ENCODE results near the gene GRIK3. TPM values are rescaled to one million over a fixed set of nuclear protein-coding genes. Genes with fewer than 3 reads are reported as not detected.

Gene GRIK3
- polyA plus RNA-seq, 2 of the 4 experiments (the other 2 are of a cell fraction): not detected

- POLR2A ChIA-PET: no interaction called here
- Histone ChIP-seq H3K27ac (no peak overlapping the region), H3K4me3 (no peak overlapping the region), H3K9me3 (no peaks in the 10 kb centered on the region), H3K4me1 (no peaks in the 10 kb centered on the region), H3K4me2 (no peak overlapping the region)
- FAIRE-seq: no peak
- TF ChIP-seq ZC3H11A (IDR thresholded peaks at IDR 0.05) (no peak), POLR2AphosphoS2 (conservative IDR thresholded peaks at IDR 0.05; ENCODE audit: low read length) (no peak), TFCP2L1 (CRISPR knock-in tag; IDR thresholded peaks at IDR 0.05) (no peak), CBX2 (IDR thresholded peaks at IDR 0.05; ENCODE audit: borderline replicate concordance, low read depth) (no peak), E2F6 (IDR thresholded peaks at IDR 0.05; ENCODE audit: borderline replicate concordance, low read depth) (no peak), KDM5A (IDR thresholded peaks at IDR 0.05) (no peak), CHD4 (IDR thresholded peaks at IDR 0.05; ENCODE audit: borderline replicate concordance) (no peak), ZSCAN20 (CRISPR knock-in tag; IDR thresholded peaks at IDR 0.05) (no peak), NFE2L2 (conservative IDR thresholded peaks at IDR 0.05; ENCODE audit: low read length) (no peak), PBX3 (IDR thresholded peaks at IDR 0.05) (no peak), MYC (IDR thresholded peaks at IDR 0.05; ENCODE audit: borderline replicate concordance, low read length) (no peak), CBX8 (IDR thresholded peaks at IDR 0.05) (no peak)
- CTCF ChIA-PET: no interaction called here
- ATAC-seq: no peak
- 4% methylated on average over 5 of the region's 7 CpGs for WGBS (ENCODE audit: missing lambda C conversion rate)
- DNase-seq (ENCODE audit: low read depth in 1 of 2, low spot score in 1 of 2): no peak
These were observed 37.5 kb upstream of the GRIK3 start for GRCh38 chr1:37071829-37072228.

GRCh38 chr1:37070126-37070525, 35.8 kb upstream of the GRIK3 start:
- Histone ChIP-seq H3K4me3 (no peak overlapping the region), H3K27ac (no peak overlapping the region), H3K4me1 (no peaks in the 10 kb centered on the region), H3K9me3 (no peaks in the 10 kb centered on the region), H3K4me2 (no peak overlapping the region)
- DNase-seq (ENCODE audit: low read depth in 1 of 2, low spot score in 1 of 2) (no peak), FAIRE-seq (no peak), ATAC-seq (no peak)
- TF ChIP-seq EP300 (IDR thresholded peaks at IDR 0.05) (no peak), MAZ (IDR thresholded peaks at IDR 0.05; ENCODE audit: borderline replicate concordance, low read depth, low read length) (no peak), HOXB13 (CRISPR knock-in tag; IDR thresholded peaks at IDR 0.05; ENCODE audit: low read depth) (no peak), CHD2 (IDR thresholded peaks at IDR 0.05; ENCODE audit: low read length, partially characterized antibody) (no peak)
- ChIA-PET POLR2A (no interaction called here), CTCF (no interaction called here)
- WGBS (ENCODE audit: missing lambda C conversion rate): 25% methylated on average over 5 of the region's 5 CpGs

- ChIA-PET POLR2A (no interaction called here), CTCF (no interaction called here)
- Histone ChIP-seq H3K4me3 (no peak overlapping the region), H3K4me2 (no peak overlapping the region), H3K27ac (no peak overlapping the region), H3K4me1 (no peaks in the 10 kb centered on the region), H3K9me3 (no peaks in the 10 kb centered on the region)
- 31% methylated on average over 4 of the region's 4 CpGs for WGBS (ENCODE audit: missing lambda C conversion rate)
- ATAC-seq (no peak), DNase-seq (ENCODE audit: low read depth in 1 of 2, low spot score in 1 of 2) (no peak), FAIRE-seq (no peak)
- TF ChIP-seq ELK1 (IDR thresholded peaks at IDR 0.05; ENCODE audit: low read depth, low read length) (no peak), MAX (IDR thresholded peaks at IDR 0.05) (no peak), KDM1A (IDR thresholded peaks at IDR 0.05; ENCODE audit: low read depth) (no peak), ZC3H11A (IDR thresholded peaks at IDR 0.05) (no peak), POLR2A (IDR thresholded peaks at IDR 0.05; ENCODE audit: low read length) (no peak), E2F6 (IDR thresholded peaks at IDR 0.05; ENCODE audit: borderline replicate concordance, low read depth) (no peak), SREBF2 (IDR thresholded peaks at IDR 0.05) (no peak), EP300 (IDR thresholded peaks at IDR 0.05) (no peak), ZSCAN20 (CRISPR knock-in tag; IDR thresholded peaks at IDR 0.05) (no peak), CEBPB (IDR thresholded peaks at IDR 0.05) (no peak), TP53 (CRISPR knock-in tag; IDR thresholded peaks at IDR 0.05) (no peak), RCOR1 (IDR thresholded peaks at IDR 0.05; ENCODE audit: low read depth, low read length) (no peak), FOSB (CRISPR knock-in tag; IDR thresholded peaks at IDR 0.05) (no peak), JUNB (IDR thresholded peaks at IDR 0.05) (no peak), RFX5 (IDR thresholded peaks at IDR 0.05) (no peak), REST (IDR thresholded peaks at IDR 0.05) (no peak)
These were observed 35.1 kb upstream of the GRIK3 start for GRCh38 chr1:37069406-37069805.
